SK-N-MC (cell line): ENCODE results near the gene CAMSAP1.

Experiments used
- EZH2 ChIP-seq: fragments of 200-600 bp; sonication (generic); IDR thresholded peaks from one replicate; pipeline ENCODE4 v1.6.1; 2017; ENCODE audit warnings: antibody characterized with exemption
- POLR2AphosphoS5 ChIP-seq: IDR thresholded peaks from 2 replicates; pipeline ENCODE4 v1.6.1; 2012; ENCODE audit warnings: mild to moderate bottlenecking, low read depth, low read length, borderline replicate concordance

GRCh38 chr9:135923508-135923907 lies 16.2 kb upstream of the CAMSAP1 start:
- no peak for TF ChIP-seq POLR2AphosphoS5
- no peak for TF ChIP-seq EZH2
